ENCODE results near the gene CDK5RAP2.
A peak's percentile ranks its signal among the peaks of the same experiment; 100 is the strongest.
"Not testable (repeated sequence)": the region's sequence is repeated elsewhere in the genome, so short reads cannot be mapped to it uniquely, and the experiment has no call there.

CDK5RAP2 gene

GRCh38 chr9:120536949-120537640 lies 42.9 kb downstream of the CDK5RAP2 start:
- H3K4me3 ChIP-seq (replicated peaks in 1 of 2; ENCODE audit: low read depth in 2 of 2, low read length in 2 of 2): no peak overlapping the region
- TF ChIP-seq CTCF (IDR thresholded peaks at IDR 0.05; ENCODE audit: low read depth, low read length): no peak
- DNase-seq (ENCODE audit: low read depth in 2 of 2): no peak

DNA sequence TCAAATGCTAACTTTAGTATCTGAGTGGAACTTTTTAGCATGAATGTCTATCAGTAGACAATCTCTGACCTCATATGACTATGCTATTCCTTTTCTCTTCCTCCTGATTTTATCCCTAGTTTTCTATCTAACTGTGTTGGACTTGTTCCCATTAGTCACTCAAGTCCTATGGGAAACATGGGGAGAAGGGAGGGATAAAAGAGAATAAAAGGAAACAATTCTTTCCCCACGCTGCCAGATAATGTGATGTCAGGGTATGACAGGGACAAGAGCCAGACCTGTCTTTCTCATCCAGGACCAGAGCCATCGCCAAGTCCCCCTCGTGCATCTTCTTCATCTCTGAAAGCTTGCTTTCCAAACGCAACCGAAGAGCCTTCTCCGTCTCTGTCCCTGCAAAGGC lies 43.9 kb downstream of the CDK5RAP2 start:
- no peak for TF ChIP-seq CTCF (IDR thresholded peaks at IDR 0.05; ENCODE audit: low read depth, low read length)
- DNase-seq (ENCODE audit: low read depth in 2 of 2): no peak
- H3K4me3 ChIP-seq (replicated peaks in 1 of 2; ENCODE audit: low read depth in 2 of 2, low read length in 2 of 2): no peak overlapping the region

DNA sequence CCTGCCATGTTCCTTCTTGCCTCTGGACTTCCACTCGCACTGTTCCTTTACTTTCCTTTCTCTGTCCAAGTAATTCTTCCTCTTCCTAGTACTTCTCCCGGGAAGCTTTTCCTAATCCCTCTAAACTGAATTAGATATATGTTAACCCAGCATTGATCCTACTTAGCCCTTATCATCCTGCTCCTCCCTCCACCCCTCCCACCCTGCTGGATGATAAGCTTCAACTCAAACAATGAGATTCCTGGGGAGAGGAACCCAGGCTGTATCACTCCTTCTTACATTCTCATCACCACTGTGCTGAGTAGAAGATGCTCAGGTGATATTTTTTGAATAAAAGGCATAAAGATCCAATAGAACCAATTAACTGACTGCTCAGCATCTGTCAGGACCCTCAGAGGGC lies 45.7 kb downstream of the CDK5RAP2 start:
- no peak overlapping the region for H3K4me3 ChIP-seq (replicated peaks in 1 of 2; ENCODE audit: low read depth in 2 of 2, low read length in 2 of 2)
- no peak for TF ChIP-seq CTCF (IDR thresholded peaks at IDR 0.05; ENCODE audit: low read depth, low read length)
- no peak for DNase-seq (ENCODE audit: low read depth in 2 of 2)

- H3K4me3 ChIP-seq (replicated peaks in 1 of 2; ENCODE audit: low read depth in 2 of 2, low read length in 2 of 2): no peak overlapping the region
- TF ChIP-seq CTCF (IDR thresholded peaks at IDR 0.05; ENCODE audit: low read depth, low read length): no peak
- DNase-seq (ENCODE audit: low read depth in 2 of 2): no peak
Measured at GRCh38 chr9:120532891-120533290, 47.1 kb downstream of the CDK5RAP2 start.

DNA sequence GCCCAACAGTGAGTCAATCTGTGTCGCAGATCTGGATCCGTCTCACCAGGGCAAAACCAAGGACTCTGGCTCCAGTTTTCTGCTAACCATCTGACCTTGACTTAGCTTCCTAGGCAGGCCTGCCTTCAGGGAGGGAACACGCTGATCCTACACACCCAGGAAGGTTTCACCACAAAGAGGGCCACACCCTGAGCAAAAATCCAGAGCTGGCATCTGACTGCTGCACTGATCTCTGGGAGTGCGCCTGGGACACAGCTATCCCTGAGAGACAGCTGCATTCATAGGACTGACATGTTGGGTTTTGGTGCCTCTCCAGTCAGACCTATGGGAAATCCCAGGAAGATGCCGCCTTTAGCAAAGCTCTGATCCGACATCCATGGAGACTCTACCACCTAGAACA lies 47.5 kb downstream of the CDK5RAP2 start:
- DNase-seq (ENCODE audit: low read depth in 2 of 2): peak; percentile 62 to 74
- H3K4me3 ChIP-seq (replicated peaks in 1 of 2; ENCODE audit: low read depth in 2 of 2, low read length in 2 of 2): no peak overlapping the region
- no peak for TF ChIP-seq CTCF (IDR thresholded peaks at IDR 0.05; ENCODE audit: low read depth, low read length)

- no peak overlapping the region for H3K4me3 ChIP-seq (replicated peaks in 1 of 2; ENCODE audit: low read depth in 2 of 2, low read length in 2 of 2)
- DNase-seq (ENCODE audit: low read depth in 2 of 2): peak; percentile 55 to 60
- peak; percentile 44 for TF ChIP-seq CTCF (IDR thresholded peaks at IDR 0.05; ENCODE audit: low read depth, low read length)
Measured at GRCh38 chr9:120531683-120532300, 48.2 kb downstream of the CDK5RAP2 start.

DNA sequence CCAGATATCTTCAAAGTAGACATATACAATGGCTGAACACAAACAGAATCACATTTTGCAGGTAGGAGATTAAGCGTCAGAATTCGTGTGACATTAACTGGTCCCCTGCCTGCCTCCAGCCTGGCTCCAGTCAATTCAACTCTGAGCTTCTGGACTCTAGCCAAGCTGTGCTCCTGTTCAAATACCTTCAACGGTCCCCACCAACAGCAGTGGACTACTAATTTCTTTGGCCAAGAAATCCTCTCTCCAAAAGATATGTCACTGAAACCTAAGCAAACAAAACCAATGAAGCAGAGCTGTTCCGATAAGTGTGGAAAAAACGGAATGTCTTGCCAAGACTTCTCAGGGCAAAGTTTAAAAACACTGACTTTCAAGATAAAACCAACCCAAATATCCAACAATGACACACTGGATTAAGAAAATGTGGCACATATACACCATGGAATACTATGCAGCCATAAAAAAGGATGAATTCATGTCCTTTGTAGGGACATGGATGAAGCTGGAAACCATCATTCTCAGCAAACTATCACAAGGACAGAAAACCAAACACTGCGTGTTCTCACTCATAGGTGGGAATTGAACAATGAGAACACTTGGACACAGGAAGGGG lies 49.6 kb downstream of the CDK5RAP2 start:
- DNase-seq (ENCODE audit: low read depth in 2 of 2); H3K4me3 ChIP-seq (replicated peaks in 1 of 2; ENCODE audit: low read depth in 2 of 2, low read length in 2 of 2): not testable (repeated sequence)

Measured in cardiac fibroblast (primary cell).